GM12875 (cell line): ENCODE results near the gene ANO2.

Experiments used
- H3K4me3 ChIP-seq: one replicate; pipeline ENCODE4 v1.5.1; 2011; ENCODE audit warnings: low read depth, low read length, control low read depth
- TF ChIP-seq, protein P1 (sequence below): IDR thresholded peaks from 2 replicates; pipeline ENCODE4 v1.5.1; 2011; ENCODE audit warnings: low read depth, mild to moderate bottlenecking, control low read depth, inconsistent platforms, low read length, moderate library complexity, borderline replicate concordance; ENCODE audit not compliant: insufficient read depth

ANO2 gene

DNA sequence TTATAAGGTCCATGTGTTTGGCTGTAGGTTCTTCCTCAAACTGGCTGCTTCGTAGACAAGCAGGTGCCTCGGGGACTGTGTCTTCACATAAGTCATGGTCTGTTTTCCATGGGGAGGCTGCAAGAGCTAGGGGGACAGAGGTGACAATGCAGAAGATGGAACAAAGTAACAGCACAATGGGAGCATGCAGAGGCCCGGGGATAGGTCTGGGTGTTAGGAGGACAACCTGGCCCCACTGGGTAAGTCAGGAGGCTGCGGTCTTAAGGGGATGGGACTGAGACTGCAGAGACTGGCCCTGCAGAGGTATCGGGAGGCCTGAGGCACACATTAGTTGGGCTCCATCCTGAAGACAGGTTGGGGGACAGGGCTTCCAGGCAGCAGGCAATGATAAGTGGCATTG lies 424.2 kb downstream of the ANO2 start:
- H3K4me3 ChIP-seq = no peak overlapping the region
- TF ChIP-seq, protein P1, sequence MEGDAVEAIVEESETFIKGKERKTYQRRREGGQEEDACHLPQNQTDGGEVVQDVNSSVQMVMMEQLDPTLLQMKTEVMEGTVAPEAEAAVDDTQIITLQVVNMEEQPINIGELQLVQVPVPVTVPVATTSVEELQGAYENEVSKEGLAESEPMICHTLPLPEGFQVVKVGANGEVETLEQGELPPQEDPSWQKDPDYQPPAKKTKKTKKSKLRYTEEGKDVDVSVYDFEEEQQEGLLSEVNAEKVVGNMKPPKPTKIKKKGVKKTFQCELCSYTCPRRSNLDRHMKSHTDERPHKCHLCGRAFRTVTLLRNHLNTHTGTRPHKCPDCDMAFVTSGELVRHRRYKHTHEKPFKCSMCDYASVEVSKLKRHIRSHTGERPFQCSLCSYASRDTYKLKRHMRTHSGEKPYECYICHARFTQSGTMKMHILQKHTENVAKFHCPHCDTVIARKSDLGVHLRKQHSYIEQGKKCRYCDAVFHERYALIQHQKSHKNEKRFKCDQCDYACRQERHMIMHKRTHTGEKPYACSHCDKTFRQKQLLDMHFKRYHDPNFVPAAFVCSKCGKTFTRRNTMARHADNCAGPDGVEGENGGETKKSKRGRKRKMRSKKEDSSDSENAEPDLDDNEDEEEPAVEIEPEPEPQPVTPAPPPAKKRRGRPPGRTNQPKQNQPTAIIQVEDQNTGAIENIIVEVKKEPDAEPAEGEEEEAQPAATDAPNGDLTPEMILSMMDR = no peak

DNA sequence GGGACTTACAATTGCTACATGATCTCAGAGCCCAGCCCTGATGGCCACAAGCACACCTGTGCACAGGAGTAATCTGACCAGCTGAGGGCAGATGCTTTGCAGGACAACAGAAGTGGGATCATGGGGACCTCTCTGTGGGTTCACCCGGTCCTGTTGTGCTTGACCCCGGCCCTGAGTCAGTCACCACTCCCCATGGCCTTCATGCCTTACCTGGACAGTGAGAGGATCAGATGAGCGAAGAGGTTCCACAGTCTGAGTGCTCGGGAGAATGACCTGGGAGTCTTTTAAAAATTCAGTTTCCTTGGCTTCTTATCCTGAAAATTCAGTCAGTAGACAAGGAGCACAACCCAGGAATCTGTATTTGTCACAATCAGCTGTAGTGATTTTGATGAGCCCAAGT lies 425.0 kb downstream of the ANO2 start:
- TF ChIP-seq, protein P1 = no peak
- H3K4me3 ChIP-seq = no peak overlapping the region

DNA sequence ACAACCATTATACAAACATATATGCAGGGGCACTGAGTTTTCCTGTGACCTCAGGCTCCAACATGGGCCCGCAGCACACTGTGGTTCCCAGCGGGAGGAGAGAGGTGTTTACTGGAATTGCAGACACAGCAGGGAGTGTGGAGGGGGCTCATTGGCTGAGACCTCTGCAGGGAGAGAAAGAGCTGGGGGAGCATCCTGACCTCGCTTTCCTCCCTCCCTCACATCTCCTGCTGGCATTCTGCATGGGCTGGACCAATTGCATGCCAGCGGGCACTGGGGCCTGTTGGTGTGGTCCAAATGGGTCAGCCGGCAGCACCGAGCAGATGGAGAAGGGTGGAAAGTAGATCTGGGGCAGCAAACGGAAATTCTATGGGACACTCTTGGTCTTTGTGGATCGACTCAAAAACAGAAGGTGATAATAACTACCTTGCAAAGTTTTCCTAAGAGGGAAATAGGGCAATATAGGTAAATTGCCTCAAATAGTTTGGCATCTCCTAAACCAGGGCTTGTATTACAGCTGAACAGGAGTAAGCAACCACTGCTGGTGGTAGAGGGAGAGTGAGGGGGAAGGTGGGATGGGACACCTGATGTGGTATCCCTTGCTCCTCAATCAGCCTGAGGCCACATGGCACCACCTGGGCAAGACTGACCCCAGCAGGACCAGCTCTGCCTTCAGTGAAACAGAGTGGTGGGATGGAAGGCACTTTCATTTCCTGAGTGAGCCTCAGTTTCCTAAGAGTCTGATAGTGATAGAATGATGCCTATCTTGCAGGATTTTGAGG lies 426.3 kb downstream of the ANO2 start:
- TF ChIP-seq, protein P1 = no peak
- no peak overlapping the region for H3K4me3 ChIP-seq

DNA sequence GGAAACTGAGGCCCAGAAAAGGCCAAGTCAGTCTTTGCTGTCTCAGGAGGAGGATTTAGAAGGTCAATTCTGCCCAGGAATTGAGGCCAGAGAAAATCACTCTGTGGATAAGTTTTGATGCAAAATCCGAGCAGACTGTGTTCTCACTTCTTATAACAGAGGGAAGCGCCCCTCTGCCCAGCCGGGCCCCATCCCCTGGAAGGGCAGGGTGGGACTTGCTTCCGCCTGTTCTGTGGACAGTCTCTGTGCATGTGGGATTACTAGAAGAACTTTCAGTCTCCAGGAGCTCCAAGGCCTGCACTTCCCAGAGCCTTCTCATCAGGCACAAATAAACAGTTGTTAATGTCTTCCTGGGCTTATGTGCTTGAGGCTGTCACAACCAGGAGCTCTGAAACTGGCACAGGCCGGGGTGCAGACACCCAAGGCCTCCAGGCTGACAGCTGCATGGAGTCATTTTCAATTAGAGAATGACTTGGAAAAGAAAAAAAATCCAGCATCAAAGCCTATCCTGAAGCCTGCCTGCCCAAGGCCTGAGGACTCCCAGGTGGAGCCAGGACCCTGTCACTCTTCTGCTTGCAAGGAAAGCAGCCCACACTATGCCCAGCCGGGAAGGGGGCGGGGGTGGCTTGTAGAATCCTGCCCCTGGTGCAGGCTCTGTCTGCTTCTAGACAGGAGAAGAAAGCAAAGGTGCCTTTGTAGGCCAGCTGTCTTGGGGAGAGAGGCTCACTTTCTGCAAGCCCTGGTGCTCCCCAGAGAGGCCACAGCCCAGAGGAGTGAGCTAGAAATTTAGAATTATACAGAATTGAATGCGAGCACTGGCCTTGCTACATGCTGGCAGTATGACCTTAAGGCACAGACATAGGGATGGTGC lies 428.5 kb downstream of the ANO2 start:
- H3K4me3 ChIP-seq = no peak overlapping the region
- TF ChIP-seq, protein P1 = no peak

DNA sequence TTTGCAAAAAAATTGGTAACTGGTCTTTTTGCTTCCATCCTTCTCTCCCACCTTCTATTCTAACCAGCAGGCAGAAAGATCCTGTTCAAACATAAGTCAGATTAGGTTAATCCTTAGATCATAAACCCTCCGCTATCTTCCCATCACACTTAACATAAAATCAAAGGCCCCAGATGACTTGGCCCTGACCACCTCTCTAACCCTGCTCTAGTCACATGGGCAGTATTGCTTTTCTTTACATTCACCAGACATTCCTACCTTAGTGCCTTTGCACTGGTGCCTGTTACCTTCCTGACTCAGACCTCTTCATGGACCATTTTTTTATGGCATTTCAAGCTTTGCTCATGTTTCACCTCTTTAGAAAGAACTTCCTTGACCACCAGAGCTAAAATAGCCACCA lies 429.6 kb downstream of the ANO2 start:
- H3K4me3 ChIP-seq = no peak overlapping the region
- TF ChIP-seq, protein P1 = no peak

DNA sequence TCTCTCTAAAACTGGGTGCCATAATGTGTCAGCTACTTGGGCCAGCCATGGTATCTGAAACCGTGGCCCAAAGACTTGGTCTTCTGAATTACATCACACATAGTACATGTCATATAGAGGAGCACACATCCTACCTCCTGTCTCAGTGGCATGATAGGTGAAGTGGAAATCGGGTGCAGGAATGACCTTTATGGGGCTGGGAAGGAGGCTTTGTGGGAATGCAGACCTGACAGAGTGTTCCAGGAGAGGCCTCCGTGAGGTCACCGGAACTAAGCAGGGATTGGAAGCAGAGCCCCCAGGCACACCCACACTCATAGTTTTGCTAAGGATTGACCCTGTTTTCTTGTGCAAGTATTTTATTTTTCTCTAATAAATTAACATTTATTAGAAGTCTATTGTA lies 430.5 kb downstream of the ANO2 start:
- TF ChIP-seq, protein P1 = no peak
- no peak overlapping the region for H3K4me3 ChIP-seq

DNA sequence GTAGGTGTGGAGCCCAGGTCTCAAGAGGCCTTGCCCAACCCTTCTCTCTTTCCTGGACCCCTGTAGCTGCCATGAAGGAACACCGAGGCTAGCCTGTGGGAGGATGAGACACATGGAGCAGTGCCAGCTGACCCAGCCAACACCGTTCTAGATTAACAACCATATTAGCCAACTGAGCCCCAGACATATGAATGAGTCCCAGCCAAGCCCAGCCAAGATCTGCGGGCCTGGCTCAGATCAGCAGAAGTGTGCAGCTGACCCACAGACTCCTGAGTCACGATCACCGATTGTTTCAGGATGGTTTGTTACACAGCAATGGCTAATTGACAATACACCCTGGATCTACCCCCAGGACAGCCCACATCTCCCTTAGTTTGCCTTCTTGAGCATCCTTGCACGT lies 431.0 kb downstream of the ANO2 start:
- TF ChIP-seq, protein P1 = no peak
- no peak overlapping the region for H3K4me3 ChIP-seq
